ENCODE results near the gene CALY. TPM values are rescaled to one million over a fixed set of nuclear protein-coding genes. Genes with fewer than 3 reads are reported as not detected.

The CALY gene
- total RNA-seq, 1 experiment from 2014 or later: 0.47 TPM

DNA sequence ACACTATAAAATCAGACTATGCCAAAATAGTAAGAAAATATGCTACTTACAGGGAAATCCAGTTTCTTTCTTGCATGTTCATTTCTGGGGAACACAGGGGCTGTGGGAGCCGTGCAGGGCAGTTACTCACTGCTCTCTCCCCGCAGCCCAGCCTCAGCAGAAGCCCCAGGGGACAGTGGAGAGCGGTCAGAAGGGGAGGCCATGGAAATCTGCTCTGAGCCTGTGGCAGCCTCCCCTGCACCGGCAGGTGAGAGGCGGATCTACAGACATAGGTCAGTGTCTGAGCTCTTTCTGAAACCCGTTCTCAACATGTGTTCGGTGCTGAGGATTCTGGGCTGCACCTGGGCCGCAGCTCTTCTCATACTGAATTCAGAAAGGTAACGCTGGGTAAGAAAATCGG is 25.1 kb downstream of the CALY start:
- no peak overlapping the region for H2AFZ ChIP-seq (ENCODE audit: low read depth, low read length, poor library complexity, severe bottlenecking)
- no peak for ATAC-seq
- ChIA-PET CTCF (no interaction called here), POLR2A (no interaction called here), RAD21 (ENCODE audit: low non-redundant PET in 1 of 2, low total read pairs in 2 of 2, uncharacterized antibody in 2 of 2, unreplicated experiment in 2 of 2) (no interaction called here)
- intact Hi-C loops (cut with micrococcal nuclease): no loop called here
- H3K27ac ChIP-seq (ENCODE audit: low read depth, low read length): no peak overlapping the region
- H3K9me2 ChIP-seq (ENCODE audit: insufficient read depth): no peaks in the 10 kb centered on the region
- H3K4me1 ChIP-seq (ENCODE audit: control insufficient read depth in 1 of 2, insufficient read depth in 2 of 2, low read length in 2 of 2): peaks cover 2 to 15% of the 10 kb centered on the region in 2 experiments; a peak in 2 of 4 replicates
- H3K27me3 ChIP-seq (ENCODE audit: insufficient read depth, low read length): no peaks in the 10 kb centered on the region
- no peak overlapping the region for H3K4me2 ChIP-seq (ENCODE audit: low read length)
- TF ChIP-seq SIN3A (IDR thresholded peaks at IDR 0.05; ENCODE audit: low read depth) (no peak), CEBPB (IDR thresholded peaks at IDR 0.05; ENCODE audit: low read depth) (no peak), POLR2AphosphoS5 (IDR thresholded peaks at IDR 0.05; ENCODE audit: low read depth, low read length) (no peak), YY1 (IDR thresholded peaks at IDR 0.05; ENCODE audit: extremely low read depth, insufficient replicate concordance, low read depth, low read length) (no peak), CBX3 (IDR thresholded peaks at IDR 0.05; ENCODE audit: low read depth) (no peak), JUND (IDR thresholded peaks at IDR 0.05) (no peak), EZH2 (IDR thresholded peaks at IDR 0.05) (no peak), EGR1 (IDR thresholded peaks at IDR 0.05; ENCODE audit: low read depth) (no peak), EZH2phosphoT487 (IDR thresholded peaks at IDR 0.05; ENCODE audit: borderline replicate concordance) (no peak), ZFX (IDR thresholded peaks at IDR 0.05) (no peak), REST (IDR thresholded peaks at IDR 0.05; ENCODE audit: low read depth) (no peak), ELF1 (IDR thresholded peaks at IDR 0.05; ENCODE audit: borderline replicate concordance, low read depth) (no peak), FOSL1 (IDR thresholded peaks at IDR 0.05; ENCODE audit: low read depth) (no peak)
- TF ChIP-seq, protein P1, sequence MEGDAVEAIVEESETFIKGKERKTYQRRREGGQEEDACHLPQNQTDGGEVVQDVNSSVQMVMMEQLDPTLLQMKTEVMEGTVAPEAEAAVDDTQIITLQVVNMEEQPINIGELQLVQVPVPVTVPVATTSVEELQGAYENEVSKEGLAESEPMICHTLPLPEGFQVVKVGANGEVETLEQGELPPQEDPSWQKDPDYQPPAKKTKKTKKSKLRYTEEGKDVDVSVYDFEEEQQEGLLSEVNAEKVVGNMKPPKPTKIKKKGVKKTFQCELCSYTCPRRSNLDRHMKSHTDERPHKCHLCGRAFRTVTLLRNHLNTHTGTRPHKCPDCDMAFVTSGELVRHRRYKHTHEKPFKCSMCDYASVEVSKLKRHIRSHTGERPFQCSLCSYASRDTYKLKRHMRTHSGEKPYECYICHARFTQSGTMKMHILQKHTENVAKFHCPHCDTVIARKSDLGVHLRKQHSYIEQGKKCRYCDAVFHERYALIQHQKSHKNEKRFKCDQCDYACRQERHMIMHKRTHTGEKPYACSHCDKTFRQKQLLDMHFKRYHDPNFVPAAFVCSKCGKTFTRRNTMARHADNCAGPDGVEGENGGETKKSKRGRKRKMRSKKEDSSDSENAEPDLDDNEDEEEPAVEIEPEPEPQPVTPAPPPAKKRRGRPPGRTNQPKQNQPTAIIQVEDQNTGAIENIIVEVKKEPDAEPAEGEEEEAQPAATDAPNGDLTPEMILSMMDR (IDR thresholded peaks at IDR 0.05 in 2 of 3, conservative IDR thresholded peaks at IDR 0.05 in 1 of 3; ENCODE audit: borderline replicate concordance in 1 of 3, insufficient read depth in 1 of 3, low read depth in 2 of 3, low read length in 2 of 3): no peak
- TF ChIP-seq, protein P2, sequence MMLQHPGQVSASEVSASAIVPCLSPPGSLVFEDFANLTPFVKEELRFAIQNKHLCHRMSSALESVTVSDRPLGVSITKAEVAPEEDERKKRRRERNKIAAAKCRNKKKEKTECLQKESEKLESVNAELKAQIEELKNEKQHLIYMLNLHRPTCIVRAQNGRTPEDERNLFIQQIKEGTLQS (IDR thresholded peaks at IDR 0.05): no peak
- TF ChIP-seq, protein P3, sequence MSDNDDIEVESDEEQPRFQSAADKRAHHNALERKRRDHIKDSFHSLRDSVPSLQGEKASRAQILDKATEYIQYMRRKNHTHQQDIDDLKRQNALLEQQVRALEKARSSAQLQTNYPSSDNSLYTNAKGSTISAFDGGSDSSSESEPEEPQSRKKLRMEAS (IDR thresholded peaks at IDR 0.05): no peak
- H3K4me3 ChIP-seq (replicated peaks in 1 of 2; ENCODE audit: low read depth in 1 of 2, low read length in 2 of 2): no peak overlapping the region
- no TSS peak for BruUV-seq (replicated peaks)
- H3K36me3 ChIP-seq (ENCODE audit: control insufficient read depth in 1 of 2, insufficient read depth in 2 of 2, low read length in 2 of 2): peaks cover 0 to 3% of the 10 kb centered on the region in 2 experiments; a peak in 1 of 4 replicates
- H3K9ac ChIP-seq (ENCODE audit: low read length): no peak overlapping the region
- H3K9me3 ChIP-seq (ENCODE audit: control insufficient read depth in 1 of 2, insufficient read depth in 1 of 2, low read depth in 1 of 2, low read length in 2 of 2): no peaks in the 10 kb centered on the region
- no peaks in the 10 kb centered on the region for H4K20me1 ChIP-seq (ENCODE audit: insufficient read depth)
- no peak for DNase-seq (ENCODE audit: low read depth, low spot score)
- peaks cover 18% of the 10 kb centered on the region for H3K79me2 ChIP-seq (ENCODE audit: insufficient read depth, low read length)

All from HCT116 (cell line).